OCI-M2 (cell line): ENCODE measurements around the gene MED28.
"Not testable (repeated sequence)": the region's sequence is repeated elsewhere in the genome, so short reads cannot be mapped to it uniquely, and the experiment has no call there.

Experiments
- DNase-seq: peaks from one replicate; lab custom pipeline; 2025; ENCODE audit not compliant: unreplicated experiment; lab: John Stamatoyannopoulos, UW

Gene MED28

DNA sequence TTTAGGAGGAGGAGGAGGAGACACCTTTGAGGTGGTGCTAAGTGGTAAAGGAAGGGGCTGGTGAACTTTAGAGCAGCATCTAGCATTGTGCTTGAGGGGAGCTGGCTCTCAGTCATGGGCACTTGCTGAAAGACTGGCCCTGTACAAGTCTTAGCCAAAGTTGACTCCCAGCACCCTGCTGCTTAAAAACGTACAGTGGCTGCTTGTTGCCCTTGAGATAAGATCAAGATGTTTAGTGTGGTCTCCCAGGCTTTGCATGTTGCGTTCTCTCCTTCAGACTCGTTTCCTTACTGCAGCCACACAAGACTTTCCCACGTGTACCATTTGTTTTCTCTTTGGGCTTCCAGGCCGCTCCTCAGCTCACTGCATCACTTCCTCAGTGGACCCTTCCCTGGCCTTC, 1.8 kb downstream of the MED28 start:
- DNase-seq, result no peak

GRCh38 chr4:17618926-17619325, 4.5 kb downstream of the MED28 start:
- no peak for DNase-seq

DNA sequence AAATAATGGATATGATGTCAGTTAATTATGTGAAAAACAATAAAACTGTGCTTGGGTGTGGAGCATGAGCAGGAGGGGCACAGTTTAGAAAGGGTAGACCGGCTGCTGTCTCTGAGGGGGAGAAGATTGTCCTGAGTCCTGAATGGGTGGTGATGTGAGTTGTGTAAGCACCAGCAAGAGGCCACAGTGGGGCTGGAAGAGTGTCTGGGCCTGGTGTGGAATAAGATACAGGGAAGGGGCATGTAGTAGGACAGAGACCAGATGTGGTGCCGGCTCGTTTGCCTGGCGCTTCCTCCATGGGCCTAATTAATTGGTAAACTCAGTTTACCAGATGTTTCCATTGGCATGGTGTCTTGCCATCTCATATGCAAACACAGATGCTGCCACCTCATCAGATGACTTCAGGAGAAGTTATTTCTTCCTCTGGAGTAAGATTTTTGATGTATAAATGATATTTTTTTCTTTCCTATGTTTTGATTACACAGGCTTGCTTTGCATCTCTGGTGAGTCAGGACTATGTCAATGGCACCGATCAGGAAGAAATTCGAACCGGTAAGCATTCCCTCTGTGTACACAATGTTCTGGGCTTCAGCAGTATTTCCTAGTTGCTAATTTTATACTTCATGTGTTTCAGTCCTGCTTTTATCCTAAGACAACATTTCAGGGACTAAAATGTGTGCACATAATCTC, 5.1 kb downstream of the MED28 start:
- DNase-seq, result no peak

GRCh38 chr4:17623451-17624001, 9.1 kb downstream of the MED28 start:
- no peak for DNase-seq

DNA sequence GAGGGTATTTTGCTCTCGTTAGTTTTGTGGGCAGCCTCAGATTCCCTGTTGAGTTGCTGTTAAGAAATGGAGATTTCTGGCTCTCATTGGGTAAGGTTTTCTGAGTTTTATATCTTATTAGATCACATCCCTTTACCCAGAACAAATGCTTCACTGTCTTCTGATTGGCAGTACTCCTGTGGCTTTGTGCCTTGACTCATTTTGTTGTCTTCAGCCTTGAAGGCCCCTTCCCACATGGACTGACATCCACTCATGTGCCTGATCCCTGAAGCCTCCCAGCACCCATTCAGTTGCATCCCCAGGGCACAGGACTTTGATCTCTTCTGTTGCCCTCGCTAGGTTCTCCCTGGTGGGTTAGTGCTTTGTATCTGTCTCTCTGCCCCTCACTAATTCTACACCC, 10.4 kb downstream of the MED28 start:
- no peak for DNase-seq

- no peak for DNase-seq
Observed at GRCh38 chr4:17630228-17630627, 15.8 kb downstream of the MED28 start.

- DNase-seq, result no peak
Observed at GRCh38 chr4:17633600-17633999, 19.2 kb downstream of the MED28 start.

GRCh38 chr4:17635056-17635455, 20.6 kb downstream of the MED28 start:
- DNase-seq, result no peak

GRCh38 chr4:17636341-17636695, 21.9 kb downstream of the MED28 start:
- no peak for DNase-seq

- DNase-seq, result no peak
Observed at GRCh38 chr4:17636696-17637622, 22.5 kb downstream of the MED28 start.

GRCh38 chr4:17639136-17639535, 24.7 kb downstream of the MED28 start:
- no peak for DNase-seq

GRCh38 chr4:17642398-17642783, 27.9 kb downstream of the MED28 start:
- DNase-seq, result no peak

DNA sequence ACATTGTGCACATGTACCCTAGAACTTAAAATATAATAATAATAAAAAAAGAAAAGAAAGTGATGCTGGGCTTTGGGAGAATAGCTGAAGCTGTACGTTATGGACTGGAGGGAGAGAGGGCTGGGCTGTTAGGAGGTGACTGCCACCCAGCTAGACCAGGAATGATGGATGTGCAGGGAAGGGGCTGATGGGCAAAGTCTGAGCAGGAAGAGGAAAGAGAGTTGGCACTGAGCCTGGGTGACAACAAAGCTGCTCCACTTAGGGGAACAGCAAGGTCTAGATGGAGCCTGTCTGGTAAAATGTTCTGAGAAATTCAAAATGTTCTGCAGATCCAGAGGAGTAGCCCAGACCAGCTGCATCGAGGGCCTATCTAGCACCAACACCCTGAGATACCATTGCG, 32.3 kb downstream of the MED28 start:
- no peak for DNase-seq

DNA sequence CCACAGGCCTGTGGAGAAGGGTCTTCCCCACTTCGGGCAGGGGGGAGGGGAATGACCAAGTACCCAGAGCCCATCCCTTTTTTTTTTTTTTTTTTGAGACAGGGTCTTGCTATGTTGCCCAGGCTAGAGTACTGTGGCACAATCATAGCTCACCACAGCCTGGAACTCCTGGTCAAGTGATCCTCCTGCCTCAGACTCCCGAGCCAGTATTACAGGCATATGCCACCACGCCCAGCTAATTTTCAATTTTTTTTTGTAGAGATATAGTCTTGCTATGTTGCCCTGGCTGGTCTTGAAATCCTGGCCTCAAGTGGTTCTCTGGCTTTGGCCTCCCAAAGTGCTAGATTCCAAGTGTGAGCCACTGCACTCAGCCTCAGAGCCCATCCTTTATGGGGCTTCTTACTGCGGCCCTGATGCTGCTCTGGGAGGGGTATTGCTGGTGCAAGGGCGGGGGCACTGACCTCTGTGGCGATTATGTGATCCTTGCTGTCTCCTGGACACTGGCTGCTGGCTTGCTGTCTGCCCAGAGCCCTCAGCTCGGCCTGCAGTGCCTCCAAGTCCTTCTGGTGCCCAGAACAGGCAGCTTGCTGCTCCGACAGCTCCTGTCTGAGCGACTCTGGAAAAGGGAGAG, 32.9 kb downstream of the MED28 start:
- no peak for DNase-seq

DNA sequence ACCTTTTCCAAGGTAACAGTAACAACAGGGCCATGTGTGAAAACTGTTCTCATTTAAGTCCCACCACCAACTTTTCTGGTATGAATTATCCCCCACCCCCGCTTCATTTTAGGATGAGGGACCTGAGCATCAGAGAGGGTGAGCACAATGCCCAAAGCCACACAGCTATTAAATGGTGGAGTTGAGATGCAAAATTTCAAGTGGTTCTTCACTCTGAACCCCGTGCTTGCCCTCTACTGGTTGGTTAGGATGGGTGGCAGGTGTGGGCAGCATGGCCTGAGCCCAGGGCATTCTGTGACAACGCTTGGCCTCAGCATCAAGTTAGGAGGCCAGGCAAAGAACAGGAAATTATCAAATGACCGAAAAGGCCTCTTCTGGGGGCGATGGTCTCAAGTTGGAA, 33.5 kb downstream of the MED28 start:
- no peak for DNase-seq

- no peak for DNase-seq
Observed at GRCh38 chr4:17650406-17650805, 36.0 kb downstream of the MED28 start.

GRCh38 chr4:17654701-17655100, 40.3 kb downstream of the MED28 start:
- DNase-seq, result no peak

DNA sequence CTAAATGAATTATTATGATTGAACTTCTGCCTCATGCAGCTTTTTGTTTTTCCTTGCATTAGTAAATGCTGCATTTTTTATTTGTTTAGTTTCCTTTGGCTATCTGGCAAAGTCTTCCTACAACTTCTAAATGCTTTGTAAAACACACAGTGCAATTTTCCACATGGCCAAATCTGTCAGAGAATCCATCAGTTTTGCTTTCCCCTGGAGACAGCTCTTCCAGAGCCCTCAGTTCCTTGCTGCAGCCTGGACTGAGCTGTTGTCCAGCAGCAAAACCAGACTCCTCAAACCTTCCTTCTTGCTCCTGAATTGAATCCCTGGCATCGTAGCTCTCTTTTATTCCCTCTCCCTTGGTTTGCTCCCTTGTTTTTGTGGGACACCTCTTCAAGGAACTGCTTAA, 42.6 kb downstream of the MED28 start:
- DNase-seq, result no peak

DNA sequence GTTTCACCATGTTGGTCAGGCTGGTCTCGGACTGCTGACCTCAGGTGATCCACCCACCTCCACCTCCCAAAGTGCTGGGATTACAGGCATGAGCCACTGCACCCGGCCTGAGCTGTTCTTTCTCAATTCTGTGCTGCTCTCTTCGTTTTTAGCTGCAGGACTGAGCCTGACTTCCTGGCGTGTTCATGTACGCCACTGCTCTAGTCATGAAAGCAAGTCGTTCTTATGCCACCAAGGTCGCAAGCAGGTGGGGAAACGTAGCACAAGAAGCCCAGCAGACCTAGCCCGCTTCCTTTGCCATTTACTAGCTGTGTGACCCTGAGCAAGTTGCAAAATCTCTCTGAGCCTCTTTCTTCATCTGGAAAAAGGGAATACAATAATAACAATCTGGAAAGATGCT, 43.4 kb downstream of the MED28 start:
- no peak for DNase-seq

DNA sequence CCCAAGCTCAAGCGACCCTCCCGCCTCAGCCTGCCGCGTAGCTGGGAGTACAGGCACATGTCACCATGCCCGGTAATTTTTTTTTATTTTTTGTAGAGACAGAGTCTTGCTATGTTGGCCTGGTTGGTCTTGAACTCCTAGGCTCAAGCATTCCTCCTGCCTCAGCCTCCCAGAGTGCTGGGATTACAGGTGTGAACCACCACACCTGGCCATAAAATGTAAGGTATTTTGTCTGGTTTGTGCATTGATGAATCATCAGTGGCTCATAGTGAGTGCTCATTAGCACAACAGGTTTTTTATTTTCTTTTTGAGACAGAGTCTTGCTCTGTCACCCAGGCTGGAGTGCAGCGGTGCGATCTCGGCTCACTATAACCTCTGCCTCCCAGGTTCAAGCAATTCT, 44.8 kb downstream of the MED28 start:
- DNase-seq, result not testable (repeated sequence)

GRCh38 chr4:17662694-17663093, 48.3 kb downstream of the MED28 start:
- no peak for DNase-seq

GRCh38 chr4:17664755-17665154, 50.3 kb downstream of the MED28 start:
- DNase-seq, result no peak
